Choroid plexus epithelial cell (primary cell): ENCODE results near the gene HMCN2.

Source experiments
- DNase-seq: peaks from one replicate; pipeline ENCODE4 v3.0.0-alpha.2; 2010; ENCODE audit warnings: low read depth
- H3K4me3 ChIP-seq: 2 replicates; pipeline ENCODE4 v1.5.1; 2011; ENCODE audit warnings: low read depth, mild to moderate bottlenecking, control low read depth, low read length, moderate library complexity
- CTCF ChIP-seq: conservative IDR thresholded peaks from 2 replicates; pipeline ENCODE4 v1.5.1; 2011; ENCODE audit warnings: low read depth, mild to moderate bottlenecking, control low read depth, inconsistent platforms, low read length, moderate library complexity

Gene HMCN2

GRCh38 chr9:130470950-130471349 lies 205.4 kb downstream of the HMCN2 start:
- DNase-seq = no peak
- H3K4me3 ChIP-seq = no peak overlapping the region

GRCh38 chr9:130471411-130472183 lies 206.0 kb downstream of the HMCN2 start:
- no peak overlapping the region for H3K4me3 ChIP-seq
- no peak for TF ChIP-seq CTCF
- DNase-seq = no peak

More at GRCh38 chr9:130470950-130471349, 205.4 kb downstream of the HMCN2 start:
- TF ChIP-seq CTCF = no peak

- no peak for DNase-seq
- TF ChIP-seq CTCF = no peak
- no peak overlapping the region for H3K4me3 ChIP-seq
Observed at GRCh38 chr9:130472184-130472705, 206.7 kb downstream of the HMCN2 start.

- no peak for DNase-seq
- no peak for TF ChIP-seq CTCF
- no peak overlapping the region for H3K4me3 ChIP-seq
Observed at GRCh38 chr9:130473009-130473408, 207.4 kb downstream of the HMCN2 start.

GRCh38 chr9:130473566-130473965 lies 208.0 kb downstream of the HMCN2 start:
- TF ChIP-seq CTCF = no peak
- no peak overlapping the region for H3K4me3 ChIP-seq

GRCh38 chr9:130474106-130474505 lies 208.5 kb downstream of the HMCN2 start:
- TF ChIP-seq CTCF = no peak

More at GRCh38 chr9:130473566-130473965, 208.0 kb downstream of the HMCN2 start:
- DNase-seq = no peak

More at GRCh38 chr9:130474106-130474505, 208.5 kb downstream of the HMCN2 start:
- no peak for DNase-seq
- no peak overlapping the region for H3K4me3 ChIP-seq
